Thyroid gland (tissue), 4 donors: ENCODE measurements around the gene BANP. TPM values are rescaled to one million over a fixed set of nuclear protein-coding genes. Genes with fewer than 3 reads are reported as not detected.
"Not testable (repeated sequence)": the region's sequence is repeated elsewhere in the genome, so short reads cannot be mapped to it uniquely, and the experiment has no call there.

Experiments
- DNase-seq, 2 donors: peaks; one replicate each; pipeline ENCODE4 v3.0.0-alpha.2; 2019
- H3K27ac ChIP-seq, 3 donors: fragments of 200-600 bp; sonication (generic); 1 replicate in 2 of 3; 2 replicates in 1 of 3; pipeline ENCODE4 v1.5.1; 2016 to 2019; ENCODE audit warnings: mild to moderate bottlenecking in 1 of 3, moderate library complexity in 1 of 3
- H3K27me3 ChIP-seq: fragments of 200-600 bp; sonication (generic); one replicate; pipeline ENCODE4 v1.5.1; 2019
- H3K36me3 ChIP-seq, 2 donors: fragments of 200-600 bp; sonication (generic); one replicate each; pipeline ENCODE4 v1.5.1; 2016 to 2019
- H3K4me1 ChIP-seq, 2 donors: fragments of 200-600 bp; sonication (generic); one replicate each; pipeline ENCODE4 v1.5.1; 2017 to 2019
- H3K4me3 ChIP-seq, 3 donors: fragments of 200-600 bp; sonication (generic); replicated peaks in 1 of 3; 1 replicate in 2 of 3; 2 replicates in 1 of 3; pipeline ENCODE4 v1.5.1; 2016; ENCODE audit warnings: mild to moderate bottlenecking in 1 of 3
- H3K9me3 ChIP-seq: fragments of 200-600 bp; sonication (generic); one replicate; pipeline ENCODE4 v1.5.1; 2017
- CTCF ChIP-seq, 6 experiments: fragments of 200-600 bp in 3 of 6; fragments of 450-650 bp in 3 of 6; sonication (generic) in 3 of 6; IDR thresholded peaks; one replicate each; pipeline ENCODE4 v1.5.1; 2016 to 2019; ENCODE audit warnings: antibody characterized with exemption in 6 of 6, mild to moderate bottlenecking in 2 of 6, inconsistent platforms in 1 of 6, moderate library complexity in 1 of 6
- POLR2A ChIP-seq, 2 donors: fragments of 450-650 bp; IDR thresholded peaks; one replicate each; pipeline ENCODE4 v1.6.1; 2017; ENCODE audit warnings: antibody characterized with exemption in 2 of 2, mild to moderate bottlenecking in 2 of 2, moderate library complexity in 1 of 2
- WGBS, 2 donors: methylation state at CpG; one replicate each; pipeline ENCODE4 v1.1.5; 2017; 5-methylcytosine and 5-hydroxymethylcytosine counted together
- intact Hi-C: fragments of 100-400 bp; cut with DNase I; formaldehyde crosslinking; loops from one replicate; pipeline ENCODE4 v1.15.1; 2023
- total RNA-seq, 4 donors: library from RNA; depleted of rRNA; stranded (reverse); fragments of >200 nt; gene quantifications; one replicate each; pipeline ENCODE4 v1.2.3, GENCODE V29; 2016

BANP gene
- total RNA-seq, 4 donors from 2014 or later, result 22.8 to 42.7 (median 29.8) TPM

GRCh38 chr16:88113545-88114045 lies 162.4 kb downstream of the BANP start:
- Histone ChIP-seq H3K36me3 (no peaks in the 10 kb centered on the region), H3K4me3 (no peak overlapping the region), H3K9me3 (no peaks in the 10 kb centered on the region), H3K27me3 (no peaks in the 10 kb centered on the region), H3K4me1 (no peaks in the 10 kb centered on the region), H3K27ac (no peak overlapping the region)
- TF ChIP-seq POLR2A (IDR thresholded peaks at IDR 0.05) (no peak), CTCF (IDR thresholded peaks at IDR 0.05) (no peak)
- WGBS, 2 donors, result 91 to 96% methylated on average over 17 to 20 of the region's 20 CpGs
- DNase-seq, result no peak
- intact Hi-C loops, result no loop called here

- DNase-seq, H3K4me3 ChIP-seq, H3K36me3 ChIP-seq, intact Hi-C loops, H3K4me1 ChIP-seq, H3K27ac ChIP-seq, H3K9me3 ChIP-seq, H3K27me3 ChIP-seq: not testable (repeated sequence)
- 47 to 60% methylated on average over 10 to 22 of the region's 22 CpGs for WGBS, 2 donors
Observed at GRCh38 chr16:88114541-88115228, 163.5 kb downstream of the BANP start.

GRCh38 chr16:88116121-88116520 lies 164.9 kb downstream of the BANP start:
- intact Hi-C loops, result no loop called here
- no peak overlapping the region for H3K27ac ChIP-seq
- TF ChIP-seq CTCF (IDR thresholded peaks at IDR 0.05) (no peak), POLR2A (IDR thresholded peaks at IDR 0.05) (no peak)
- no peak for DNase-seq
- no peaks in the 10 kb centered on the region for H3K9me3 ChIP-seq
- no peaks in the 10 kb centered on the region for H3K4me1 ChIP-seq
- no peak overlapping the region for H3K4me3 ChIP-seq
- WGBS, 2 donors, result 60 to 62% methylated on average over 10 to 12 of the region's 13 CpGs
- H3K27me3 ChIP-seq, result no peaks in the 10 kb centered on the region
- H3K36me3 ChIP-seq, result no peaks in the 10 kb centered on the region

- H3K27me3 ChIP-seq, result no peaks in the 10 kb centered on the region
- no peaks in the 10 kb centered on the region for H3K36me3 ChIP-seq
- no peak for TF ChIP-seq CTCF (IDR thresholded peaks at IDR 0.05)
- no peak for TF ChIP-seq POLR2A (IDR thresholded peaks at IDR 0.05)
- no peak overlapping the region for H3K4me3 ChIP-seq
- no peak for DNase-seq
- H3K9me3 ChIP-seq, result no peaks in the 10 kb centered on the region
- intact Hi-C loops, result no loop called here
- WGBS, 2 donors, result 89 to 91% methylated on average over 17 to 20 of the region's 20 CpGs
- no peaks in the 10 kb centered on the region for H3K4me1 ChIP-seq
- H3K27ac ChIP-seq, result no peak overlapping the region
Observed at GRCh38 chr16:88117476-88117868, 166.2 kb downstream of the BANP start.

- Histone ChIP-seq H3K9me3 (no peaks in the 10 kb centered on the region), H3K4me1 (no peaks in the 10 kb centered on the region), H3K27me3 (no peaks in the 10 kb centered on the region), H3K4me3 (no peak overlapping the region), H3K36me3 (no peaks in the 10 kb centered on the region), H3K27ac (no peak overlapping the region)
- 75% methylated on average over 13 of the region's 13 CpGs for WGBS, 2 donors
- intact Hi-C loops, result no loop called here
- TF ChIP-seq POLR2A (IDR thresholded peaks at IDR 0.05) (no peak), CTCF (IDR thresholded peaks at IDR 0.05) (no peak)
- DNase-seq, result no peak
Observed at GRCh38 chr16:88118376-88118775, 167.1 kb downstream of the BANP start.

GRCh38 chr16:88118852-88119741 lies 167.9 kb downstream of the BANP start:
- H3K4me1 ChIP-seq, intact Hi-C loops, H3K36me3 ChIP-seq, H3K27me3 ChIP-seq, H3K9me3 ChIP-seq, H3K27ac ChIP-seq, H3K4me3 ChIP-seq, DNase-seq: not testable (repeated sequence)
- 53 to 54% methylated on average over 23 to 27 of the region's 28 CpGs for WGBS, 2 donors

GRCh38 chr16:88119881-88120751 lies 168.9 kb downstream of the BANP start:
- H3K4me3 ChIP-seq, H3K9me3 ChIP-seq, H3K36me3 ChIP-seq, DNase-seq, H3K4me1 ChIP-seq, intact Hi-C loops, H3K27ac ChIP-seq, H3K27me3 ChIP-seq: not testable (repeated sequence)
- 82 to 90% methylated on average over 12 to 38 of the region's 49 CpGs for WGBS, 2 donors
